ENCODE measurements around the gene GTF2H2C. TPM values are rescaled to one million over a fixed set of nuclear protein-coding genes. Genes with fewer than 3 reads are reported as not detected.
"Not testable (repeated sequence)": the region's sequence is repeated elsewhere in the genome, so short reads cannot be mapped to it uniquely, and the experiment has no call there.

GTF2H2C gene
- total RNA-seq, 1 donor from 2014 or later = 58.8 TPM

DNA sequence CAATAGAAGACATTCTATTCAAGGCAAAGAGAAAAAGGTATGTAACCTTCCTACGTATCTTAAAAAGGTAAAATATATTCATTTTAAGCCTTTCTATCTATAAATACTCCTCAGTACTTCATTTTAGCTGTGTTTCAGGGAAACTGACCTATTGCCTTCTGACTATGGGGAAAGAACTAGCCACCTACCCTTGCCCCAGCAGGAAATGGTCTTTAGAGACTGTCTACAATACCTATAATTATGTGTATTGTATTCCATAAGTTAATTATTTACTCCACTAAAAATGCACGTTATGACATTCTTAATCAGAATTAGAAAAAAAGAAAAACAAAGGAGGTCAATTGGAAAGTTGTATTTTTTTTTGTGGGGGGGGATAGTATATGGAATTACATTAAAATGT is 6.2 kb downstream of the GTF2H2C start:
- not testable (repeated sequence) for DNase-seq

DNA sequence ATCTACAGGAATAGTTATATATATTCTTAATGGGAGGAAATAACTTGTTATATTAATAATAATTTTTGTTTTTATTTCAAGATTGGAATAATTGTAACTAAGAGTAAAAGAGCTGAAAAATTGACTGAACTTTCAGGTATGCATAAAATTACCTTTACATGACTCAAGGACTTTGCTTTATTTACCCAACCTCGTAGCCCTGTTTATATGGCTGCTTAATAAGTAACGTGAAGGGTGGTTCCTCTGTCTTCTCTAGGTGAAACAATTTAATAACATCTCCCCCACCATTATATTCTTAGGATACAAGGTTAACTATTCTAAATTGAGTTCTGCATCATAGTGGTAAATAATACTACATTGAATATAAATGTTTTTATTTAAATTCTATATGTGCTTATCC is 8.1 kb downstream of the GTF2H2C start:
- DNase-seq = not testable (repeated sequence)

- DNase-seq = not testable (repeated sequence)
These were observed 23.4 kb downstream of the GTF2H2C start for GRCh38 chr5:69583356-69583755.

- DNase-seq = not testable (repeated sequence)
These were observed 36.3 kb downstream of the GTF2H2C start for GRCh38 chr5:69596114-69596840.

GRCh38 chr5:69601947-69602346 is 42.0 kb downstream of the GTF2H2C start:
- not testable (repeated sequence) for DNase-seq

DNA sequence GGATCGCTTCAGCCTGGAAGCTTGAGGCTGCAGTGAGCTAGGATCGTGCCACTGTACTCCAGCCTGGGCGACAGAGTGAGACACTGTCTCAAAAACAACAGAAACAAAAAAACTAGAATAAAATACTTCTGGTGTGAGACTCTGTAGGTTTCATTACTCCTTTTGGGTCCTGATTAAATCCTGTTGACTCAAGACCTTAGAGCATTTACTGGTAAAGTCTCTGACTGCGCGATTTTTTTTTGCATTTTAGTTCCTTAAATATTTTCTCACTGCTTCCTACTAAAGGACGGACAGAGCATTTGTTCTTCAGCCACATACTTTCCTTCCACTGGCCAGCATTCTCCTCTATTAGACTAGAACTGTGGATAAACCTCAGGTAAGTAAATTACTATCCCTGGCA is 46.8 kb downstream of the GTF2H2C start:
- DNase-seq = not testable (repeated sequence)

- not testable (repeated sequence) for DNase-seq
These were observed 47.8 kb downstream of the GTF2H2C start for GRCh38 chr5:69607750-69608149.

DNA sequence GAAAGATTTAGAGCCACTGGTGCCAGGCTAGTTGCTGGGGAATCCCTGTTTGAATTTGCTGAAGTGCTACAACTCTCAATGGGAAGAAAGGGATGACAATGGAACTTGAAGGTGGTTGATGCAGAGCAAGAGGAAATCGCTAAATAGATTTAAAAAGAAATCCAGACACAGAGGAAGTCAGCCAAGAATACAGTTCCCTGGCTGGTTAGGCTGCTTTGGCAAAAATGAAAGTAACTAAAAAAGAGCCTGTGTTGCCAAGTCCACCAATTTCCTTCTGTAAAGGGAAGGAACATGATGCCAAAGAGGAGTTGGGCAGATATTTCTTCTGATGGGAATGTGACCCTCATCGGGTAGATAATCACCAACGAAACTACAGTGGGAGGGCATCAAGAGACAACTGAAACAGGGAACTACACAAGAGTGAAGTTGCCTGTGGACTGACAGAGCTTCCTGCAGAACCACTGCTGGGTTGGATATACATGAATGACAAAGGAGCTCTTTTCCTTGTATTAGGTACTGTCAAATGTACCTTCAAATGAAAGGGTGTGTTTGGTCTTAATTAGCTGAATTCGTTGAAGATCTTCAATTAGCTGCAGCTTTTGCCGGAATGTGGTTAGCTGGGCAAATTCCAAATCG is 49.0 kb downstream of the GTF2H2C start:
- not testable (repeated sequence) for DNase-seq

DNA sequence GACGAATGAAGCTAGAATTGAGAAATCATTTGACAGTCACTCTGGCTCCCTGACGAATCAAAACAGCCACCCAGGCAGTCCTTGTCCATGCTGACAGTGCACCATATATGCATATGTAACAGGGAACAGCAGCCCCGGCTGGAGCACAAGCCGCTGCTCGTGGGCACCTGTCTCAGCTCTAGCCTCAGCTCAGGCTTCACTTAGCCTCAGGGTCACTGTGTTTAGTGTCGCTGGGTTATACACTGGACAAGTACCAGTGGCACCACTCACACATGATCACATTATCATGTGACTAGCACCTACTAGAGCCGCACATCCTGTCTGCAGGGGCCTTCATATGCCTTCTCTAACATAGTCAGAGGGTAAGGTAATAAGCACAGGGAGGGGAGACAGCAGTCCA is 54.9 kb downstream of the GTF2H2C start:
- DNase-seq = not testable (repeated sequence)

DNA sequence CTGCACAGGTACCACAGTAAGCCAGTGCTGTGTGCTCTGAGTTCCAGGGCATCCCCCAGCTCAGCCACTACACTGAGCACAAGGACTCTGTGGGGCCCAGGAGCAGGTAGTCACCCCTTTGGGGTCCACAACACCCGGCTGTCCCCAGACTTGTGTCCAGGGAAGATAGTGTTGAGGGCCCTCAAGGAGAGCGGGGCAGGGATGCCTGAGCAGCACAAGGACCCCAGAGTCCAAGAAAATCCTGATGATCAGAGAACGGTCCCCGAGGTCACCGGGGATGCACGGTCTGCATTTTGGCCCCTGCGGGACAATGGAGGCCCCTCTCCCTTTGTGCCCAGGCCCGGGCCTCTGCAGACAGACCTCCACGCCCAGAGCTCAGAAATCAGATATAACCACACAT is 71.9 kb downstream of the GTF2H2C start:
- DNase-seq = not testable (repeated sequence)

Small RNAs within 50 kb of the gene (small RNA-seq; reads per million reads assigned to genes)
- not detected for gene RNU6-724P

Other genes with a start within 250 kb of the GTF2H2C start
- gene CCDC125, start 227.4 kb upstream of the GTF2H2C start, total RNA-seq = 9.0 TPM
- gene AK6, start 190.7 kb upstream of the GTF2H2C start, total RNA-seq = 22.0 TPM
- gene TAF9, start 190.7 kb upstream of the GTF2H2C start, total RNA-seq = 83.0 TPM
- 32.1 TPM for gene RAD17, start 190.4 kb upstream of the GTF2H2C start, total RNA-seq
- 0.78 TPM for gene MARVELD2, start 145.1 kb upstream of the GTF2H2C start, total RNA-seq
- 3.6 TPM for gene OCLN, start 67.4 kb upstream of the GTF2H2C start, total RNA-seq

Data from occipital lobe (tissue), 3 donors.